ENCODE measurements around the gene ATXN2L.

- no peak for TF ChIP-seq TEAD4 (IDR thresholded peaks at IDR 0.05)
- TF ChIP-seq EGR1 (IDR thresholded peaks at IDR 0.05), result no peak
- no peak for TF ChIP-seq MAX (IDR thresholded peaks at IDR 0.05)
- TF ChIP-seq EP300 (IDR thresholded peaks at IDR 0.05; ENCODE audit: borderline replicate concordance), result no peak
- no peak for TF ChIP-seq RAD21 (IDR thresholded peaks at IDR 0.05; ENCODE audit: low read depth)
- TF ChIP-seq YY1 (IDR thresholded peaks at IDR 0.05; ENCODE audit: low read depth), result no peak
- TF ChIP-seq, protein P1, sequence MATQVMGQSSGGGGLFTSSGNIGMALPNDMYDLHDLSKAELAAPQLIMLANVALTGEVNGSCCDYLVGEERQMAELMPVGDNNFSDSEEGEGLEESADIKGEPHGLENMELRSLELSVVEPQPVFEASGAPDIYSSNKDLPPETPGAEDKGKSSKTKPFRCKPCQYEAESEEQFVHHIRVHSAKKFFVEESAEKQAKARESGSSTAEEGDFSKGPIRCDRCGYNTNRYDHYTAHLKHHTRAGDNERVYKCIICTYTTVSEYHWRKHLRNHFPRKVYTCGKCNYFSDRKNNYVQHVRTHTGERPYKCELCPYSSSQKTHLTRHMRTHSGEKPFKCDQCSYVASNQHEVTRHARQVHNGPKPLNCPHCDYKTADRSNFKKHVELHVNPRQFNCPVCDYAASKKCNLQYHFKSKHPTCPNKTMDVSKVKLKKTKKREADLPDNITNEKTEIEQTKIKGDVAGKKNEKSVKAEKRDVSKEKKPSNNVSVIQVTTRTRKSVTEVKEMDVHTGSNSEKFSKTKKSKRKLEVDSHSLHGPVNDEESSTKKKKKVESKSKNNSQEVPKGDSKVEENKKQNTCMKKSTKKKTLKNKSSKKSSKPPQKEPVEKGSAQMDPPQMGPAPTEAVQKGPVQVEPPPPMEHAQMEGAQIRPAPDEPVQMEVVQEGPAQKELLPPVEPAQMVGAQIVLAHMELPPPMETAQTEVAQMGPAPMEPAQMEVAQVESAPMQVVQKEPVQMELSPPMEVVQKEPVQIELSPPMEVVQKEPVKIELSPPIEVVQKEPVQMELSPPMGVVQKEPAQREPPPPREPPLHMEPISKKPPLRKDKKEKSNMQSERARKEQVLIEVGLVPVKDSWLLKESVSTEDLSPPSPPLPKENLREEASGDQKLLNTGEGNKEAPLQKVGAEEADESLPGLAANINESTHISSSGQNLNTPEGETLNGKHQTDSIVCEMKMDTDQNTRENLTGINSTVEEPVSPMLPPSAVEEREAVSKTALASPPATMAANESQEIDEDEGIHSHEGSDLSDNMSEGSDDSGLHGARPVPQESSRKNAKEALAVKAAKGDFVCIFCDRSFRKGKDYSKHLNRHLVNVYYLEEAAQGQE (IDR thresholded peaks at IDR 0.05; ENCODE audit: low read depth), result no peak
- TF ChIP-seq FOXM1 (IDR thresholded peaks at IDR 0.05; ENCODE audit: borderline replicate concordance, low read depth), result no peak
- no peak for TF ChIP-seq CREB1 (IDR thresholded peaks at IDR 0.05; ENCODE audit: low read depth)
- TF ChIP-seq CEBPB (IDR thresholded peaks at IDR 0.05), result no peak
- no peak for TF ChIP-seq TAF1 (IDR thresholded peaks at IDR 0.05; ENCODE audit: low read depth)
These were observed 6.9 kb downstream of the ATXN2L start for GRCh38 chr16:28829747-28830146.
